ENCODE data around the gene CTTNBP2NL.

DNA sequence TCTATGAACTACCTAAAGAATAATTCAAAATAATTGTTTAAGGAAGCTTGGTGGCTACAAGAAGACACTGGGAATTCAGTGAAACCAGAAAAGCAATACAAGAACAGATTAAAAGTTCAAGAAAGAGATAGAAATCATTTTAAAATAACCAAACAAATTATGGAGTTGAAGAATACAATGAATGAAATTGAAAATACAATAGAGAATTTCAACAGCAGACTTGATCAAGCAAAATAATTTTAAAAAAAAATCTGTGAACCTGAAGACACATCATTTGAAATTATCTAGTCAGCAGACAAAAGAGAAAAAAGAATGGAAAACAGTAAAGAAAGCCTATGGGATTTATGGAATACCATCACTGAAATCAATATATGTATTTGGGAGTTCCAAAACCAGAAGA, 81.5 kb downstream of the CTTNBP2NL start:
- TF ChIP-seq, protein P1, sequence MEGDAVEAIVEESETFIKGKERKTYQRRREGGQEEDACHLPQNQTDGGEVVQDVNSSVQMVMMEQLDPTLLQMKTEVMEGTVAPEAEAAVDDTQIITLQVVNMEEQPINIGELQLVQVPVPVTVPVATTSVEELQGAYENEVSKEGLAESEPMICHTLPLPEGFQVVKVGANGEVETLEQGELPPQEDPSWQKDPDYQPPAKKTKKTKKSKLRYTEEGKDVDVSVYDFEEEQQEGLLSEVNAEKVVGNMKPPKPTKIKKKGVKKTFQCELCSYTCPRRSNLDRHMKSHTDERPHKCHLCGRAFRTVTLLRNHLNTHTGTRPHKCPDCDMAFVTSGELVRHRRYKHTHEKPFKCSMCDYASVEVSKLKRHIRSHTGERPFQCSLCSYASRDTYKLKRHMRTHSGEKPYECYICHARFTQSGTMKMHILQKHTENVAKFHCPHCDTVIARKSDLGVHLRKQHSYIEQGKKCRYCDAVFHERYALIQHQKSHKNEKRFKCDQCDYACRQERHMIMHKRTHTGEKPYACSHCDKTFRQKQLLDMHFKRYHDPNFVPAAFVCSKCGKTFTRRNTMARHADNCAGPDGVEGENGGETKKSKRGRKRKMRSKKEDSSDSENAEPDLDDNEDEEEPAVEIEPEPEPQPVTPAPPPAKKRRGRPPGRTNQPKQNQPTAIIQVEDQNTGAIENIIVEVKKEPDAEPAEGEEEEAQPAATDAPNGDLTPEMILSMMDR (IDR thresholded peaks at IDR 0.05): no peak
- no peak for TF ChIP-seq POLR2A (IDR thresholded peaks at IDR 0.05)
- no peak for TF ChIP-seq POLR2AphosphoS5 (IDR thresholded peaks at IDR 0.05)
- no peak for TF ChIP-seq EP300 (IDR thresholded peaks at IDR 0.05; ENCODE audit: low read depth)
